ENCODE data around the gene PCARE. TPM values are rescaled to one million over a fixed set of nuclear protein-coding genes. Genes with fewer than 3 reads are reported as not detected.

The PCARE gene
- total and polyA plus RNA-seq, 7 donors, result 0.02 to 1.0 (median 0.39) TPM

- peaks cover 58% of the 10 kb centered on the region for H3K4me1 ChIP-seq
- peak overlapping the region; percentile 89 for H3K4me3 ChIP-seq
- ATAC-seq, result no peak
- intact Hi-C loops (cut with DNase I), result loop anchor here in 1 of 2 donors (5.0 kb wide), 1 partner anchor 105 kb away; no protein-coding TSS in a partner anchor
- DNase-seq, result no peak
- no peak for TF ChIP-seq CTCF (IDR thresholded peaks at IDR 0.05)
- H3K36me3 ChIP-seq (ENCODE audit: insufficient read depth in 1 of 2, low read depth in 1 of 2), result peaks cover 0 to 14% of the 10 kb centered on the region in 2 donors
- H3K27ac ChIP-seq, result peak overlapping the region; percentile 92
- no peaks in the 10 kb centered on the region for H3K9me3 ChIP-seq
- WGBS, 3 donors, result 55 to 65% (median 56%) methylated on average over 2 of the region's 2 CpGs
- H3K27me3 ChIP-seq (ENCODE audit: insufficient read depth in 3 of 3, low read length in 2 of 3), result no peaks in the 10 kb centered on the region
Observed at GRCh38 chr2:29117636-29118303, 43.4 kb upstream of the PCARE start.

GRCh38 chr2:29115797-29116781, 41.8 kb upstream of the PCARE start:
- H3K4me1 ChIP-seq, result peaks cover 61% of the 10 kb centered on the region
- ATAC-seq (peak; percentile 28 to 65 (median 34)), DNase-seq (peak; percentile 75 to 79)
- H3K9me3 ChIP-seq, result no peaks in the 10 kb centered on the region
- H3K4me3 ChIP-seq, result peak overlapping the region; percentile 89
- H3K27me3 ChIP-seq (ENCODE audit: insufficient read depth in 3 of 3, low read length in 2 of 3), result no peaks in the 10 kb centered on the region
- peak overlapping the region; percentile 92 for H3K27ac ChIP-seq
- no peak for TF ChIP-seq CTCF (IDR thresholded peaks at IDR 0.05)
- H3K36me3 ChIP-seq (ENCODE audit: insufficient read depth in 1 of 2, low read depth in 1 of 2), result no peaks in the 10 kb centered on the region
- WGBS, 3 donors, result 3 to 6% (median 3%) methylated on average over 47 to 53 of the region's 53 CpGs
- intact Hi-C loops (cut with DNase I), result loop anchor here in 1 of 2 donors (5.0 kb wide), 1 partner anchor 104 kb away; no protein-coding TSS in a partner anchor

GRCh38 chr2:29114946-29115609, 40.8 kb upstream of the PCARE start, which contains the start of gene CLIP4:
Gene CLIP4, plus strand, starts transcription at chr2:29115415. Its CDS starts 5,974 bp downstream, at chr2:29121389.
- peak; percentile 72 to 79 (median 74) for ATAC-seq
- Histone ChIP-seq H3K9me3 (no peaks in the 10 kb centered on the region), H3K4me1 (peaks cover 51% of the 10 kb centered on the region), H3K27me3 (ENCODE audit: insufficient read depth in 3 of 3, low read length in 2 of 3) (no peaks in the 10 kb centered on the region), H3K4me3 (peak within 1 kb of the TSS; percentile 89), H3K36me3 (ENCODE audit: insufficient read depth in 1 of 2, low read depth in 1 of 2) (no peaks in the 10 kb centered on the region), H3K27ac (peak within 1 kb of the TSS; percentile 92)
- peak; percentile 78 to 83 for DNase-seq
- 2 to 4% (median 2%) methylated on average over 39 to 76 of the region's 76 CpGs for WGBS, 3 donors
- intact Hi-C loops (cut with DNase I), result loop anchor here (5.0 kb wide), 2 partner anchors 48 to 103 kb away; no protein-coding TSS in a partner anchor
- TF ChIP-seq CTCF (IDR thresholded peaks at IDR 0.05), result no peak

- 72 to 81% (median 75%) methylated on average over 10 of the region's 10 CpGs for WGBS, 3 donors
- DNase-seq (no peak), ATAC-seq (peak in 2 of 4 donors; percentile 2 to 8)
- Histone ChIP-seq H3K9me3 (no peaks in the 10 kb centered on the region), H3K27ac (peak overlapping the region; percentile 92), H3K4me1 (peaks cover 46% of the 10 kb centered on the region), H3K4me3 (peak overlapping the region; percentile 89), H3K27me3 (ENCODE audit: insufficient read depth in 3 of 3, low read length in 2 of 3) (no peaks in the 10 kb centered on the region), H3K36me3 (ENCODE audit: insufficient read depth in 1 of 2, low read depth in 1 of 2) (no peaks in the 10 kb centered on the region)
- TF ChIP-seq CTCF (IDR thresholded peaks at IDR 0.05), result no peak
- intact Hi-C loops (cut with DNase I), result loop anchor here (5.0 kb wide), 2 partner anchors 47 to 102 kb away; no protein-coding TSS in a partner anchor
Observed at GRCh38 chr2:29114586-29114945, 40.2 kb upstream of the PCARE start.
